ENCODE measurements around the gene S100A13. TPM values are rescaled to one million over a fixed set of nuclear protein-coding genes. Genes with fewer than 3 reads are reported as not detected.

Gene S100A13
- total RNA-seq, 2 experiments from 2014 or later = 4.8 to 10.3 TPM

DNA sequence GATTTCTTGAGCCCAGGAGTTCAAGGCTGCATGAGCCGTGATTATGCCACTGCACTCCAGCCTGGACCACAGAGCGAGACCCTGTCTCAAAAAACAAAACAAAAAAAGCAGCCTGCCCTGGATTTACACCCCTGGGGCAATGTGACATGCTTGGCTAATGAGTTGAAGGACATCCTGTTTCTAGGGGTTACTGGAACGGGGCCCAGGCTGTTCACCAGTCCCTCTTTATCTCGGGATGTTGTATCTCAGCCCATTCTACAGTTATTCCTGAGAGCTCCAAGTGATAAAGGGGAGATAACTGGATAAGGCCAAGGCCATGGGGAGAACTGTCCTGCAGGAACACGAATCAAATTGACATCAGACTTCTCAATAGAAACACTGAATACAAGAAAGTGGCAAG, 40.0 kb downstream of the S100A13 start:
- ChIA-PET POLR2A (interaction anchor here (1.3 kb wide), 1 partner anchor 19 kb away, joined by 5 read pairs; no protein-coding TSS in a partner anchor), CTCF (ENCODE audit: unreplicated experiment) (no interaction called here)
- H2AFZ ChIP-seq (ENCODE audit: low read length) = no peak overlapping the region
- no peaks in the 10 kb centered on the region for H3K4me1 ChIP-seq (ENCODE audit: insufficient read depth, low read length, poor library complexity, severe bottlenecking)
- intact Hi-C loops (cut with micrococcal nuclease; ENCODE audit: unreplicated experiment) = no loop called here
- no peaks in the 10 kb centered on the region for H3K36me3 ChIP-seq (ENCODE audit: insufficient read depth, low read length)
- no peak overlapping the region for H3K27ac ChIP-seq (ENCODE audit: low read depth, low read length, poor library complexity, severe bottlenecking)
- no peak overlapping the region for H3K4me3 ChIP-seq (ENCODE audit: low read depth, low read length, poor library complexity, severe bottlenecking)
- H4K20me1 ChIP-seq (ENCODE audit: insufficient read depth, low read length) = no peaks in the 10 kb centered on the region
- H3K79me2 ChIP-seq (ENCODE audit: insufficient read depth, low read depth, low read length) = no peaks in the 10 kb centered on the region
- BruUV-seq (replicated peaks) = no TSS peak
- H3K9me3 ChIP-seq (ENCODE audit: low read length) = no peaks in the 10 kb centered on the region
- DNase-seq (ENCODE audit: low spot score) = no peak
- no peak overlapping the region for H3K4me2 ChIP-seq (ENCODE audit: low read length)
- H3K9me2 ChIP-seq (ENCODE audit: insufficient read depth, low read length) = no peaks in the 10 kb centered on the region
- no peak for TF ChIP-seq EZH2phosphoT487 (IDR thresholded peaks at IDR 0.05; ENCODE audit: borderline replicate concordance, low read depth, low read length)
- TF ChIP-seq, protein P1, sequence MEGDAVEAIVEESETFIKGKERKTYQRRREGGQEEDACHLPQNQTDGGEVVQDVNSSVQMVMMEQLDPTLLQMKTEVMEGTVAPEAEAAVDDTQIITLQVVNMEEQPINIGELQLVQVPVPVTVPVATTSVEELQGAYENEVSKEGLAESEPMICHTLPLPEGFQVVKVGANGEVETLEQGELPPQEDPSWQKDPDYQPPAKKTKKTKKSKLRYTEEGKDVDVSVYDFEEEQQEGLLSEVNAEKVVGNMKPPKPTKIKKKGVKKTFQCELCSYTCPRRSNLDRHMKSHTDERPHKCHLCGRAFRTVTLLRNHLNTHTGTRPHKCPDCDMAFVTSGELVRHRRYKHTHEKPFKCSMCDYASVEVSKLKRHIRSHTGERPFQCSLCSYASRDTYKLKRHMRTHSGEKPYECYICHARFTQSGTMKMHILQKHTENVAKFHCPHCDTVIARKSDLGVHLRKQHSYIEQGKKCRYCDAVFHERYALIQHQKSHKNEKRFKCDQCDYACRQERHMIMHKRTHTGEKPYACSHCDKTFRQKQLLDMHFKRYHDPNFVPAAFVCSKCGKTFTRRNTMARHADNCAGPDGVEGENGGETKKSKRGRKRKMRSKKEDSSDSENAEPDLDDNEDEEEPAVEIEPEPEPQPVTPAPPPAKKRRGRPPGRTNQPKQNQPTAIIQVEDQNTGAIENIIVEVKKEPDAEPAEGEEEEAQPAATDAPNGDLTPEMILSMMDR (conservative IDR thresholded peaks at IDR 0.05; ENCODE audit: low read length) = no peak

DNA sequence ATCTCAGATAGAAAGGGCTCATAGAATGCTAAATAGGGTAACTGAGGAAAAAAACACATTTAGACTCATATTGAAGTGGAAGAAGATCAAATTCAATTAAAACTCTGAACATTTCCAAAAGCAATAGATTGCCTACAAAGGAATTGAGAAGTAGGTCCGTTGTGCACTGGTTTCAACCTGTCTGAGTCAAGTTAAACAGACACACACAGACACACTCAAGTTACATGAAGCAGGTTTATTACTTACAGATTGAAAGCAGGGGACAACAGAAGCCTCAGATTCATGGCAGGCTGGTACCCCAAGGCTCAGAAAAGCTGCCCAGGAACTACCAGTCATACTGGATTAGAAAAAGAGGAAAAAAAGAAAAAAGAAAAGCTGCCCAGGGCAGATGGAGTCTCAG, 41.0 kb downstream of the S100A13 start:
- H3K27ac ChIP-seq (ENCODE audit: low read depth, low read length, poor library complexity, severe bottlenecking) = no peak overlapping the region
- DNase-seq (ENCODE audit: low spot score) = no peak
- no peaks in the 10 kb centered on the region for H3K4me1 ChIP-seq (ENCODE audit: insufficient read depth, low read length, poor library complexity, severe bottlenecking)
- no peaks in the 10 kb centered on the region for H3K36me3 ChIP-seq (ENCODE audit: insufficient read depth, low read length)
- H3K79me2 ChIP-seq (ENCODE audit: insufficient read depth, low read depth, low read length) = no peaks in the 10 kb centered on the region
- no peak for TF ChIP-seq EZH2phosphoT487 (IDR thresholded peaks at IDR 0.05; ENCODE audit: borderline replicate concordance, low read depth, low read length)
- TF ChIP-seq, protein P1 (conservative IDR thresholded peaks at IDR 0.05; ENCODE audit: low read length) = no peak
- CTCF ChIA-PET (ENCODE audit: unreplicated experiment) = no interaction called here
- no TSS peak for BruUV-seq (replicated peaks)
- no peaks in the 10 kb centered on the region for H4K20me1 ChIP-seq (ENCODE audit: insufficient read depth, low read length)
- H3K4me2 ChIP-seq (ENCODE audit: low read length) = no peak overlapping the region
- H3K9me2 ChIP-seq (ENCODE audit: insufficient read depth, low read length) = no peaks in the 10 kb centered on the region
- H3K9me3 ChIP-seq (ENCODE audit: low read length) = no peaks in the 10 kb centered on the region
- no peak overlapping the region for H3K4me3 ChIP-seq (ENCODE audit: low read depth, low read length, poor library complexity, severe bottlenecking)
- peak overlapping the region; percentile 39; the same call in 1 of the 2 replicates for H2AFZ ChIP-seq (ENCODE audit: low read length)
- intact Hi-C loops (cut with micrococcal nuclease; ENCODE audit: unreplicated experiment) = no loop called here
- POLR2A ChIA-PET = interaction anchor here (1.3 kb wide), 1 partner anchor 20 kb away, joined by 5 read pairs; no protein-coding TSS in a partner anchor

DNA sequence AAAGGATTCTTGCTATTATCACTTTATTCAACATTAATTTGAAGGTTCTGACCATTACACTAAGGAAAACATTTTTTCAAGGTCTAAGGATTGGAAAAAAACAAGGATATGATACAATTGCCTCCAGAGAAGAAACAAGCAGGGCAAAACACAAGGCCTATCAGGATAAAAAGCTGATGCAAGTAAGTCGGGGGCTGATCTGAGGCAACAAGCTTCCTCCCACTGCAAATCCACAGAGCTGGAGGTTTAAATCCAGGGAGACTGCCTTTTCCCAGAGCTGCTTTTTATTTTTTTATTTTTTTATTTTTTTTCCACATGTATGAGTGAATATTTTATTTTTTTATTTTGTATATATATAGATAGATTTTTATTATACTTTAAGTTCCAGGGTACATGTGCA, 42.3 kb downstream of the S100A13 start:
- Histone ChIP-seq H2AFZ (ENCODE audit: low read length) (no peak overlapping the region), H3K36me3 (ENCODE audit: insufficient read depth, low read length) (no peaks in the 10 kb centered on the region), H3K9me2 (ENCODE audit: insufficient read depth, low read length) (no peaks in the 10 kb centered on the region), H3K79me2 (ENCODE audit: insufficient read depth, low read depth, low read length) (no peaks in the 10 kb centered on the region), H3K4me3 (ENCODE audit: low read depth, low read length, poor library complexity, severe bottlenecking) (no peak overlapping the region), H3K9me3 (ENCODE audit: low read length) (no peaks in the 10 kb centered on the region), H3K4me2 (ENCODE audit: low read length) (no peak overlapping the region), H4K20me1 (ENCODE audit: insufficient read depth, low read length) (no peaks in the 10 kb centered on the region), H3K27ac (ENCODE audit: low read depth, low read length, poor library complexity, severe bottlenecking) (no peak overlapping the region), H3K4me1 (ENCODE audit: insufficient read depth, low read length, poor library complexity, severe bottlenecking) (no peaks in the 10 kb centered on the region)
- POLR2A ChIA-PET = interaction anchor here (1.0 to 1.4 kb wide), 2 partner anchors 13 kb away, joined by 3 to 5 read pairs; no protein-coding TSS in a partner anchor
- DNase-seq (ENCODE audit: low spot score) = no peak
- BruUV-seq (replicated peaks) = no TSS peak
- TF ChIP-seq EZH2phosphoT487 (IDR thresholded peaks at IDR 0.05; ENCODE audit: borderline replicate concordance, low read depth, low read length) = no peak
- TF ChIP-seq, protein P1 (conservative IDR thresholded peaks at IDR 0.05; ENCODE audit: low read length) = no peak
- intact Hi-C loops (cut with micrococcal nuclease; ENCODE audit: unreplicated experiment) = no loop called here
- CTCF ChIA-PET (ENCODE audit: unreplicated experiment) = no interaction called here

Data from OCI-LY7 (cell line).